HEK293T (cell line): ENCODE data around the gene WDR45B.

Experiments used
- ARNT ChIP-seq: fragments of 450-650 bp; IDR thresholded peaks from 2 replicates; pipeline ENCODE4 v1.6.1; 2017; ENCODE audit warnings: mild to moderate bottlenecking
- FOXK2 ChIP-seq: fragments of 450-650 bp; IDR thresholded peaks from 2 replicates; pipeline ENCODE4 v1.6.1; 2016; ENCODE audit warnings: mild to moderate bottlenecking
- FOXM1 ChIP-seq: fragments of 450-650 bp; IDR thresholded peaks from 2 replicates; pipeline ENCODE4 v1.6.1; 2017; ENCODE audit warnings: mild to moderate bottlenecking, borderline replicate concordance
- L3MBTL2 ChIP-seq: fragments of 450-650 bp; conservative IDR thresholded peaks from 2 replicates; pipeline ENCODE4 v1.6.1; 2016; ENCODE audit warnings: mild to moderate bottlenecking
- LEF1 ChIP-seq: fragments of 450-650 bp; IDR thresholded peaks from 2 replicates; pipeline ENCODE4 v1.6.1; 2017; ENCODE audit warnings: mild to moderate bottlenecking, borderline replicate concordance
- PKNOX1 ChIP-seq: fragments of 450-650 bp; IDR thresholded peaks from 2 replicates; pipeline ENCODE4 v1.6.1; 2016

GRCh38 chr17:82619641-82620040 is 28.6 kb downstream of the WDR45B start:
- TF ChIP-seq FOXK2 (no peak), ARNT (no peak), LEF1 (no peak), L3MBTL2 (no peak), FOXM1 (no peak), PKNOX1 (no peak)
